ENCODE data around the gene TRMT11.
"Not testable (repeated sequence)": the region's sequence is repeated elsewhere in the genome, so short reads cannot be mapped to it uniquely, and the experiment has no call there.

TRMT11 gene

DNA sequence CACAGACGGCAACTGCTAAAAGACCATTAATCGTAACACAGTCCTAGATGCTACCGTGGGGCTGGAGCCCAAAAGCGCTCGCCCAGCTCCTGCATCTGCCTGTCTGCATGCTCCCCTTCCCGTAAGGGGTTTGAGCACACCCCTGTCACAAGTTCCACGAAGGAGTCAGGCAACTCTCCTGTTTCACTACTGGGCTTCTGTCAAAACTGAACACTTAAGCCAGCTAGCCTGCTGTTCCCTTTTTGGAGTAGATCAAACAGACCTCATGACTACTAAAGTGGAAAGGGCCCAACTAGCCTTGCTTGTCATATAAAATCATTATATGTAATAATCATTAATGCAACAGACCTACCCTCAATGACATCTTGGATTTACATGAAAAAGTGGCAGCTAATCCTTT is 61.3 kb downstream of the TRMT11 start:
- DNase-seq (ENCODE audit: low read depth in 2 of 2) = no peak

DNA sequence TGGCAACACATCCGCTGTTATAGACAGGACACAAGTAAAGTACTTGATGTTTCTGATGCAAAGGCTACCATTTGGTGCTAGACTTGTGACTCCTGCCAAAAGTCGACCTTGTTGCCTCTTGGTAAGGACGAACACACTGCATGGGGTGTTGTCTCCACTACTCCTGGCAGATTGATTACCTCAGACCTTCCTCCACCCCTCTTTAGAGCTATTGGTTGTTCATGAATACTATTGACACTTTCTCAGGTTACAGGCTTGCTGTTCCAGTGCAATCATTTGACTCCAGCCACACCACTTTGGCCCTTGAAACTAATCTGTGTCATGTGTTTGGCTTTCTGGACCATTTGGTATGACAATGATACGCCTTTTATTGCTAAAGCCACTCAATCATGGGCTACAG is 62.3 kb downstream of the TRMT11 start:
- no peak for DNase-seq (ENCODE audit: low read depth in 2 of 2)

DNA sequence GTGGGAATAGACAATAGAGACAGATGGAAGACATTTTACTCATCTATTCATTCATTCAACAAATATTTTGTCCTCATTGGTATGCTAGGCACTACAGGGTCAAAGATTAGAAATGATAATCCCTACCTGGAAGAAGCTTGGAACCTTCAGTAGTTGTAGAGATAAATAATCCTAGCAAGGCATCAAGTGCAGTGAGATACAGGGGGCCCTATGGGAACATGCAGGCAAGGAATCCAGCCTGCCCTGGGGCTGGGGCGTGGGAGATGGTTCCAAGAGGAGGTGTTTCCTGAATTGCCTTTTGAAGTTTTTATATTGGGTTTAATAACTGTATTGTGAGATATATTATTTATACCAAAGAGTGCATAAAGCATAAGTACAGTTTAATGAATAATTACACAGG is 64.5 kb downstream of the TRMT11 start:
- no peak for DNase-seq (ENCODE audit: low read depth in 2 of 2)

DNA sequence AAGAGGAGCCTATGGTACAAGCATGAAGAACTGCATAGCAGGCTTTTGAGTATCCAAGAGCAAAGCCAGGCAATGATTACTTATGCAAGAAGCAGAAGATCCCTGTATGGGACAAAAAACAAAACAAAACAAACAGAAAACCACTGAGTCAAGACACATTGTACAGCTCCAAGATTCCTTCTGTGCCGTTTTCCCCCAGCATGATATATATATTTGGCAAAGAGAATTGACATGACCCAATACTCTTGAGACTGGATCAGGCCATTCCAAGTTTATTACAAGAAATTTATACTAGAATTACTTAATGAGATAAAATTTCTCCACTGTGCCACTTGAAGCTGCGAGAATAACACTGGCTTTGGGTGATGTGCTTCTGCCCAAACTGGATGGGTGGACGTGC is 65.5 kb downstream of the TRMT11 start:
- DNase-seq (ENCODE audit: low read depth in 2 of 2) = no peak

DNA sequence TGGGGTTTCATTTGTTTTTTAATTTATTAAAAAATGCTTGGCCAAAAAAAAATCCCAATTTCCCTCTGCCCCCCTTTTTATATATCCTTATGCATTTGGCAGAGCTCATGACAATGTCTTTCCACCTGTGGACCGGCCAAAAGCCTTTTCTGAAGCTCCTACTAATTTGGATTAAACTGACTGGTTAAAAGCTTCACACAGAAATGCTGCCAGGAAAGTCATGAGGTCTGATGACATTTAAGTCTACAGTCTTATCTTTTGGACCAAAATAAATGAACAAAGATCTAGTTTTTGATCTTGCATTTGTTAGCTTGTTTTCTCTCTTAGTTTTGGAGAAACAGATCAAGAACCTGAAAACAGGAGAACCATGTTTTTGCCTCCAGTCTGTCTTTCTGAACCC is 66.1 kb downstream of the TRMT11 start:
- no peak for DNase-seq (ENCODE audit: low read depth in 2 of 2)

DNA sequence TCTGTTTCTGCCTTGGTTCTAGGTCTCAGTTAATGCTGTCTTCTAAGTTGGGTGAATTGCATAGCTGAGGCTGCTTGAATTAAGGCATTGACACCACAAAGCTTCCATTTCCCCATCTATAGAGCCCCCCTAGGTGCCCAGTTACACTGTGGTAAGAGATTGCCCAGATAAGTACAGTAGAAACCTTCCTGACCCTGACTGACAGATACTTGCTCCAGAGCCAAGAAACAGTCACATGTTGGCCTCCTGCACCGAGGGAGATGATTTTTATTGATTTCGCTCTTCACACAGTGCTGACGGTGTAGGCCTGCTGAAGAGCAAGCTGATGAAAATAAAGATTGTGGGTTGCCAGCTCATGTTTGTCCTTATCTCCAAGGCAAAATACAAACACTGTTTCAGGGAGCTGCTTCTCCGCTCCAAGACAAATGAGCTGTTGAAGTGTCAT is 67.9 kb downstream of the TRMT11 start:
- DNase-seq (ENCODE audit: low read depth in 2 of 2) = no peak

DNA sequence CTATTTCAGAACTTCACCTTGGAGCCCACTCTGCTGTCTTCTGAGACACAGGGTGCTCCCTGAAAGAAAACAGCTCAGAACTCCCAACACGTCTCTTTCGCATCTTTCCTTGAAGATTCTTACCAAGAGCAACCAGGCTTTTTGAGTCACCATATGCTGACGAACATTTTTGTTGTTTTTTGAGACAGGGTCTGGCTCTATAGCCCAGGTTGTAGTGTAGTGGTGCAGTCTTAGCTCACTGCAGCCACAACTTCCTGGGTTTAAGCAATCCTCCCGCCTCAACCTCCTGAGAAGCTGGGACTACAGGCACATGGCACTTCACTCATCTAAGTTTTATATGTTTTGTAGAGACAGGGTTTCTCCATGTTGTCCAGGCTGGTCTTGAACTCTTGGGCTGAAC is 68.5 kb downstream of the TRMT11 start:
- DNase-seq (ENCODE audit: low read depth in 2 of 2) = no peak

DNA sequence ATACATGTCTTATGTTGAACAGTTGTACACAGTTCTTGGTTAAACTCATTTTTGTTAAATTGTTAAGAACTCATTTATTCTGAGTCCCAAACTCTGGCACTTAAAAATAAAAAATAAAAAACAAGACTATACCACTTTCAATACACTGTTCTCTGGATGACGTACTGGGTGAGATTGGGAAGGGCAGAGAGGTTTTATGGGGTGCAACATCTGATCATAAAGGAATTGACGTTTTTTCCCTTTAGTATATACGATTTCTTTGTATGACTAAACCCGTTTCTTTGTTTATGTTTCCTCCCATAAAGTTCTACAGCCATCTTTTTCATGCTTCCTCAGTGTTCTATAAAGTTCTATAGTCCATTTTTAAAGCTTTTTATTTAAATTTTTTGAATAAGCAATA is 69.1 kb downstream of the TRMT11 start:
- no peak for DNase-seq (ENCODE audit: low read depth in 2 of 2)

DNA sequence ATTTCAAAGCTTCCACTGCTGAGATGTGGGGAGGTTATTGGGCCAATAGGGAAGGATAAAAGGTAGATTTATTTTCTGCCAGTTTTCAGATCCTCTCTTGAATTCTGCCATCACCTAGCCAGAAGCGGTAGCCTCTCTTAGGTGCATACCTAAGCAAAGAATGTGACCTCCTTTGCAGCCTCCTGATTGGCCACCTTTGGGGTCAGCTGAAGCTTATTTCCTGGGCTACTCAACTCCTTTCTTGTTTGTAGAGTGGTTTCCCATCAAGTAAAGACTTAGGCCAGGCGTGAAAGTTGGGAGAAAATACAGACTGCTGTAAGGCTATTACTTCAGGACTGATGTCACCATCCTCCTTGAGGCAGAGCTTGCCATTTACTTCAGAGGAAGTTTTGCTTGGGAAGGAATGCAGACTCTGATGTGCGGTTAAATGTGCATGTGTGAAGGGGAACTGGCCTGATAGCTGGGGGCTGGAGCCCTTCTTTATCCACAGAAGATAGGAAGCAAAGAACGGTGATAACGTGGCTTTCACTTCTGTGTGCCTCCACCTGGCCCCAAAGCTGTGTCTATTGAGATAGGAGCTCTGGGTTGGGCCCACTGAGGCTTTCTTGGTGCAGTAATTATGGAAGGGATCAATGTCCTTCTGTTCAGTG is 70.1 kb downstream of the TRMT11 start:
- DNase-seq (ENCODE audit: low read depth in 2 of 2) = no peak

DNA sequence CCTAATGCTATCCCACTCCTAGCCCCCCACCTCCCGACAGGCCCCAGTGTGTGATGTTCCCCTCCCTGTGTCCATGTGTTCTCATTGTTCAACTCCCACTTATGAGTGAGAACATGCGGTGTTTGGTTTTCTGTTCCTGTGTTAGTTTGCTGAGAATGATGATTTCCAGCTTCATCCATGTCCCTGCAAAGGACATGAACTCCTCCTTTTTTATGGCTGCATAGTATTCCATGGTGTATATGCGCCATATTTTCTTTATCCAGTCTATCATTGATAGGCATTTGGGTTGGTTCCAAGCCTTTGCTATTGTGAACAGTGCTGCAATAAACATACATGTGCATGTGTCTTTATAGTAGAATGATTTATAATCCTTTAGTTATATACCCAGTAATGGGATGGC is 71.7 kb downstream of the TRMT11 start:
- DNase-seq (ENCODE audit: low read depth in 2 of 2) = not testable (repeated sequence)

DNA sequence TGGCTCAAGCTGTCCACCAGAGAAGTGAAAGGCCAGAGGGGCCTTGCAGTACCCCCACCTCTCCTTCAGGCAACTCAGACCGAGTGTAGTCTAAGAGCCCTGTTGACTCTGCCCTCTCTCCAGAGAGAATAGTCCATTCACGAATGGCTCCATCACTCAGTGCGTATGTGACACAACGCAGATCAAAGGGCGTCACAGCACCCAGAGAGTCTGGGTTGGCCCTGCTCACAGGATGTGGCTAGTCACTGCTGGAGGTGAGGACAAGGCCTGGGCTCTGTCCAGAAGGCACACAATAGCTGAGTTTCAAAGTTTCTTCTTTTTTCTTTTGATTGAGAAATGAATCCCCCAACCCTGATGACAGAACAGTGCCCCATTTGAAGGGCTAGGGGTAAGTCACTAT is 74.1 kb downstream of the TRMT11 start:
- DNase-seq (ENCODE audit: low read depth in 2 of 2) = no peak

DNA sequence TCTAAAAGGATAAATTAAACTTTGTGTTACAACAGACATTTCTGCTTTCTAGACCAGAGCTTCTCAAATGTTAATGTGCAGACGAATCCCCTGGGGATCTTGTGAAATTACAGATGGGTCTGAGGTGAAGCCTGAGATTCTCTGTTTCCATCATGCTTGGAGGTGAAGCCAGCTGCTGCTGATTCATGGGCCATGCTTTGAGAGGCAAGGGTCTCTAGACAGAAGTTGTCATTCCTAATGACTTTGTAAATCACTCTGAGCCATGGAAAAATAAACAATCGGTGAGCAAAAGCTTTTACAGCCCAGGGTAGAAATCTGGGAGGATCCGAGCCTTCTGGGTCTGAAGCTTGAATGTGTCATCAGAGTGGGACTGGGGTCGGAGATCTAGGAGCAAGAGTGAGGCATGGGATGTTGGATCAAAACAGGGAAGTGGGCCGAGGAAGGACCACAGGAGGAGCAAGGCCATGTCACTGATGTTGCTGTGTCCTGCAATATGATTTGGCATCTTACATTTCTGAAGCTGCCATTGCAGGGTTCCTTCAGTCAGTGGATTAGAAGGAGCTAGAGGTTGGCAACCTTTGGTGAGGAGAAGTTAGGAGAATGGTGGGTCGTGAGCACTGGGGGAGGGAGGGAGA is 77.3 kb downstream of the TRMT11 start:
- DNase-seq (ENCODE audit: low read depth in 2 of 2) = no peak

DNA sequence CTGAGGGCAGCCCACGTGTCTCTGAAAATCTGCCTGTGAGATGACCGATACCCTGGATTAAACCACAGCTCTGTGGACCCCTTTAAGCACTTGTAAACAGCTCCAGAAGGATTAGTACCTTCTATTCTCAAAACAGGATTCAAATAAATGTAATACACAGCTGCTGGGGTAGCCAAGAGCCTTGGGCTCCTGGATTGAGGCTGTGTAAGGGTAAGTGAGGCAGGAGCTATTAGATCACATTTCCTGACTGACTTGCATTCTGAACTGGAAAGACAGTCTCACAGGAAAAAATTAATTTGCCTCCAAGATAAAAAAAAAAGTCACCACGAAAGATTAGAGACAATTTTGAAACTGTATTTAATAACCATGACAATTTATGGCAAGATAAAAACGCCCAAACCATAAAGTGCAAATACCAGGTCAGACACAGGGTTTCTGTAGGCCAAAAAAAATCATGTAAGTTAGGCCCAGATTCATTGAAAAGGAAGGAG is 78.0 kb downstream of the TRMT11 start:
- no peak for DNase-seq (ENCODE audit: low read depth in 2 of 2)

DNA sequence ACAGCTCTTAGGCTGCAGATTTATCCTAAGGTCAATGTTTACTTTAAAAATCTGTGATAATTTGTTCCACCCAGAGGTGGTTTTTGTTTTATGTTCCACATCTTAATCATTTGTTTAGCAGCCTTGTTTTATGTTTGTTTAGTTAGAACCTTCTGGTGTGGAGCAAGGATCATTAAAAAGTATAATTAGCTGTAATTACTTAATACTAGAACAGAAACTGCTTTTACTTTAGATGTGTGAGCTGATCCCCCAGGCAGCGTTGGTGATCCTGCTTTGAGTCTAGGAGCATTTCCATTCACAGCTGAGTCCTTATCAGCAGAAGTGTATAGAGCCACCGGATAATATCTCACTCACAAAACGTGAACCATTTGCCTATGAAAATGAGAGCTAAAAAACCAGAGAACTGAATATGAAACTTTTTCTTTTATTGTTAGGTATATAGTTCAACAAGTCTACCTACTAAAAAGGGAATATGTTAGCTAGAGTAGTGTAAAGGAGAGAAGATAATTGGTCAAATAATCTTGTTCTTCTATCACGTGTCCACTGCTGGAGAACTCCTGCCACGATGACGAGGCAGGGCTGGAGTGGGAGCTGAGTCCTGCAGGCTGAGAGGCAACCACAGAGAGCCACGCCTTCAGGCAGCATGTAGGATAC is 78.5 kb downstream of the TRMT11 start:
- no peak for DNase-seq (ENCODE audit: low read depth in 2 of 2)

DNA sequence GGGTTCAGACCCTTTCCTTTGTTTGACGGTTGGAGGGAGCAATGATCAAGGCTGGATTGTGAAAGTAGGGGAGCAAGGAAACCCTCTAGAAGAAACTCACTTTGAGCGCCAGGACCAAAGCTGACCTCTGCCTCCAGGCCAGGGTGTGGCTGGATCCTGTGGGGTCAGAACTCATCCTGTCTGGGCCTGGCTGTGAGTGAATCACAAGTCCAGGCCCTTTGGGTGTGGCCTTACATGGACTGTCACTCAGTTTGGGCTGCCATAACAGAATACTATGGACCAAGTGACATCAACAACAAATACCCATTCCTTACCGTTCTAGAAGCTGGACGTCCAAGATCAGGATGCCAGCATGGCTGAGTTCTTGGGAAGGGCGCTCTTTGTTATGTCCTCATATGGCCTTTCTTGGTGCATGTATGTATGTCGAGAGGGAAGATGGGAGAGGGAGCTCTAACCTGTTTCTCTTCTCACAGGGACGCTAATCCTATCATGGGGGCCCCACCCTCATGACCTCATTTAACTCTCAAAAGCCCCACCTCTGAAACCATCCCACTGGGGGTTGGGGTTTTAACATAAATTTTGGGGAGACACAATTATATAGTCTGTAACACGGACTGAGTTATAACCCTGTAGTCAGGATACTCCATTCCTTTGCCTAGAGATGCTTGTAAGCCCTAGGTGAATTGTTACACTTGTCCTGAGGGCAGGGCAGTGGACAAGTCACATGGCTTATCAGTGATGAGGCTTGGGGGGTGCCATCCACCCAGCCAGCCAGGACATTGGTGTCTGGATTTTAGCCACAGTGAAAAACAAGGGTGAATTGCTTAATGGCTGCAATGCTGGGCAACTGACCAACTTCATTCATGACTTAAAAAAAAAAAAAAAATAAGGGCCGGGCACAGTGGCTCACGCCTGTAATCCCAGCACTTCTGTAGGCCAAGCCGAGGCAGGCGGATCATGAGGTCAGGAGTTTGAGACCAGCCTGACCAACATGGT is 80.0 kb downstream of the TRMT11 start:
- no peak for DNase-seq (ENCODE audit: low read depth in 2 of 2)

DNA sequence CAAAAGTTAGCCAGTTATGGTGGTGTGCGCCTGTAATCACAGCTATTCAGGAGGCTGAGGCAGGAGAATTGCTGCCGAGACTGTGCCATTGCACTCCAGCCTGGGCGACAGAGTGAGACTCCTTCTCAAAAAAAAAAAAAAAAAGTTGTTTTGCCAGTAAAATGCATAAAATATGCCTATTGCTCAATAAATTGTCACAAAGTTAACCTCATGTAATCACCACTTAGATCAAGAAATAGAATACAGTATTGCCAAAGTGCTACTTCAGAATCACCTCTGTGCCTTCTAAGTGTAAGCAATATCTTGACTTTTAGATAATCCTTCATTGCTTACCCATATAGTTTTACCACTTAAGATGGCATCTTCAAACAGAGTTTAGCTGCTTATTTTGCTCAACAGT is 80.7 kb downstream of the TRMT11 start:
- DNase-seq (ENCODE audit: low read depth in 2 of 2) = no peak

DNA sequence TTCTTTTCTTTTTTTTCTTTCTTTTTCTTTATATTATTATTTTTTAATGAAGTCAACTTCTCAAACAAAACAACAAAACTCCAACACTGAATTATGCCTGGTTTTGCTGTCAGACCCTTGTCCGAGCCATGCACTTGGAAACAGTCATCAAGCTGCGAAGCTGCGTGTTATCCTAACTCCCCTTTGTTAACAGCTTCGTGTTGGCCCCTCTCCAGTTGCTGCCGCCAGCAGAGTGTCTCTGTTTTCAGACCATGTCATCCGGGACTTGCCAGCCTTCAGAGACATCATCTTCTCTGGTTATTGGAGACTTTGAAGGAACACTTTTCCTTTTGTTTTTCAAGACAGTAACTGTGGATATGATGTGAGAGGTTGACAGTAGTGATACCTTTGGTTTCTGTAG is 83.1 kb downstream of the TRMT11 start:
- DNase-seq (ENCODE audit: low read depth in 2 of 2) = no peak

DNA sequence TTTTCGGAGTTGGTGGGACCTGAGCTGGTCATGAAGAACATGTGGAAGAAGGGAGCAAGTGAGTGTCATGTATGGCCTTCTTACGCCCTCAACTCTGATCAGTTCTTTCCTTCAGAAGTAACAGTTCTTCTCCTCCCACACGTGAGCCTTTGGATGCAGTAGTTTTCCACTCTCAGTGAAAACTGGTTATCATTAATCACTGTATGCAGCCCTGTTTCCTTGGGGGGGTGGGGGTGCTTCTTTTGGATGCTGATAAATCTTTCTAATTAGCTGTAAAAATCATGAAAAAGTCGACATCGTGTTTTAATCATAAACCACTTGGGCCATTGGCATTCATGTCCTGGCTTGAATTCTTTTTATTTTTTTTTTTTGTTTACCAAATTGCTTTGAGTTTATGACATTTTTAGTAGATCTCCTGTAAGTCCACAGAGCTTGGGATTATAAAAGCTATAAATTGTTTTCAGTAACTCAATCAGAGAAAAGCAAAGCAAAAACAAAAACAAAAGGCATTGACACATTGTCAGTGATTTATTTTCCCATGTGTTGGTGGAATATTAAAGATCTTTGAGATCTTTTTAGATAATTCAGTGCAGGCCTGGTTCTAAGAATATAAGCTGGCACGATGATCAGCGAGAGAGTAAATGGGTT is 84.8 kb downstream of the TRMT11 start:
- no peak for DNase-seq (ENCODE audit: low read depth in 2 of 2)

DNA sequence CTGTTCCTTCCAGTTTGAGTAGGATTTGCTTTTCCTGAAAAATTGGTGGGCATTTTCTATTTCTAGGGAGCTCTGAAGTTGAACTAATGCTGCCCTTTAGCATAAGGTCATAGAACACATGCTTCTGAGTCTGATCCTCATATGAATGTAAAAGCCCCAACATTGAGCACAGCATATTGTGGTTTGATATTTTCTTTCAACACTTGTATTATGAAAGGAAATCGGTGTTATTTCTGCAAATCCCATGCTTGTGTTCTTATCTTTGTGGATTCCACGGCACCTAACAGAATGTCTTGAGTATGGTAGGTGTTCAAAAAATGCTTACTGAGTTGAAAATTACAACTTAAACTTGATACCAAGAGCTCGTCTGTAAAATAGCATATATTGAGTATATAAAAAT is 85.8 kb downstream of the TRMT11 start:
- no peak for DNase-seq (ENCODE audit: low read depth in 2 of 2)

DNA sequence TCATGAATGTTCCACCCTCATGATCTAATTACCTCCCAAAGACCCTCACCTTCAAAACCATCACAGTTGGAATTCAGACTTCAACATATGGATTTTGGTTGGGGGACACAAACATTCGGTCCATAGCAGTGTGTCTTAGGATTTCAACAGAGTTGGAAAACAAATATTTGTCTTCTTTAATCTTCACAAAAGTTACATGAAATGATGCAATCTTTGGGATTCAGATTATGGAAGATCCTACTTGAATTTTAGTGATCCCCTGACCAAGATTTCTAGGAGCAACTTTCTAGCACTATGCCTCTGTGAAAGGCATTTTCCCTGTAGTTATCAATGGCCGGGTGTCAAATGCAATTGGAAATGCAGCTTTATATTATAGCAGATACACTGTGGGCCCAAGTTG is 86.5 kb downstream of the TRMT11 start:
- DNase-seq (ENCODE audit: low read depth in 2 of 2) = no peak

DNA sequence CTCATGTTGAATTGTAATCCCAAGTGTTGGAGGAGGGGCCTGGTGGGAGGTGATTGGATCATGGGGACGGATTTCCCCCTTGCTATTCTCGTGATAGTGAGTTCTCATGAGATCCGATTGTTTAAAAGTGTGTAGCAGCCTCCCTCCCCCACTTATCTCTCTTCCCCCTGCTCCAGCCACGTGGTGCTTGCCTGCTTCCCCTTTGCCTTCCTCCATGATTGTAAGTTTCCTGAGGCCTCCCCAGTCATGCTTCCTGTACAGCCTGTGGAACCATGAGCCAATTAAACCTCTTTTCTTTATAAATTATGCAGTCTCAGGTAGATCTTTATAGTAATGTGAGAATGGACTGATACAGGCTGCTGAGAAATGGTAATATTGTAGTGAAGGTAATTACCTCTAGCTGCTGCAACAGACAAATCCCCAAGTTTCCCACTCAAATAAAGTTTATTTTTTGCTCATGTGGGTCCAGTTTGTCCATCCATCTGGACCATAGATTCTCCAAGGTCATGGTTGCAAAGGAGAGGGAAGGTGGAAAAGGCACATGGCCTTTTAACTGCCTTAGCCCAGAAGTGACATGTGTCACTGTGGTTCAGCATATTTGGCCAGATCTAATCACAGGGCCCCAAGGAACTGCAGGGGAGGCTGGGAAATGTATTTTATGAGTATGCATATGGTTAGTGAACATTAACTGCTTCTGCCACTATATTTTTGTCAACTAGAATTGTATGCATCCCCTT is 89.2 kb downstream of the TRMT11 start:
- no peak for DNase-seq (ENCODE audit: low read depth in 2 of 2)
